BLaER1 treated with 17β-estradiol and CSF1 and Interleukin-3, amounts not matched to agents 10 nM and 100 nM (cell line): Measurements from ENCODE around the gene QSOX2.

Source experiments
- H3K27ac ChIP-seq, 11 experiments: shearing (Covaris generic); formaldehyde crosslinking; 2 replicates each; pipeline ENCODE4 v1.8.1; 2022
- H3K27me3 ChIP-seq, 11 experiments: shearing (Covaris generic); formaldehyde crosslinking; 2 replicates each; pipeline ENCODE4 v1.8.1; 2022
- H3K36me3 ChIP-seq, 11 experiments: shearing (Covaris generic); formaldehyde crosslinking; 2 replicates each; pipeline ENCODE4 v1.8.1; 2022
- H3K4me1 ChIP-seq, 10 experiments: shearing (Covaris generic); formaldehyde crosslinking; 2 replicates each; pipeline ENCODE4 v1.8.1; 2022
- H3K4me2 ChIP-seq, 11 experiments: shearing (Covaris generic); formaldehyde crosslinking; 2 replicates each; pipeline ENCODE4 v1.8.1; 2022
- H3K4me3 ChIP-seq, 10 experiments: shearing (Covaris generic); formaldehyde crosslinking; 2 replicates each; pipeline ENCODE4 v1.8.1; 2022
- H3K9ac ChIP-seq, 11 experiments: shearing (Covaris generic); formaldehyde crosslinking; 2 replicates each; pipeline ENCODE4 v1.8.1; 2022
- H3K9me3 ChIP-seq, 11 experiments: shearing (Covaris generic); formaldehyde crosslinking; replicated peaks in 1 of 11; 2 replicates each; pipeline ENCODE4 v1.8.1; 2022
- H4K20me1 ChIP-seq, 11 experiments: shearing (Covaris generic); formaldehyde crosslinking; 2 replicates each; pipeline ENCODE4 v1.8.1; 2022
- Cebpa-rat ChIP-seq, 11 experiments: shearing (Covaris generic); IDR thresholded peaks; 2 replicates each; pipeline ENCODE4 v1.8.1; 2022

Gene QSOX2

DNA sequence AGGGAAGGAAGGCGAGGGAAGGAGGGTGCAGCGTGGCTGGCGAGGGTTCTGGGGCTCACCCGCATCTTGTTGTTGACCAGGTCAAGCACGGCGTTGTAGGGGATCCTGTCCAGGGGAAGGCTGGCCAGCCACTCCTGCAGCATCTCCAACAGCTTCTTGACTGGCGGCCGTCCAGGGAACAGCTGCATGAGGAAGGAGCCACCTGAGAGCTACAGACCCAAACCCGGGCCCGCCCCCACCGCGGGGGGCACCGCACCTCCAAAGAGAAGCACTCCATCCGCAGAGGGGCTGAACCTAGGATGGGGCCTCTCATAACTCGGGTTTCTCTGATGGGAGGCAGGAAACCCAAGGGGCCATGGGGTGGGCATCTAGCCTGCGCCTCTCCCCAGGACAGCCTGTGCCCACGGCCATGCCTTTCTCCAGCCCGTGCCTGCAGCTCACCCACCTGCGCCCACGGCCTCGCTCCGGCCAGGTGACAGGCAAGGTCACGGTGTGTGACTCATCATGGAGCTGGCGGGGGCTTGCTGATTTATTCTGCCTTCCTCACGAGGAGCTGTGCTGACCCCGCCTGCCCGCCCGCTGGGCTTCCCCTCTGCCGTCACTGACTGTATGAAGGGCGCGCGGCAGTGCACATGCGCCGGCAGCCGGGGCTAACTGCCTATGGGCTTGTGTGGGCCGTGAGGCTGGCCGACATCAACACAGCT lies 28.9 kb downstream of the QSOX2 start:
- H3K4me3 ChIP-seq, result no peak overlapping the region; a peak in 1 of 20 replicates
- H4K20me1 ChIP-seq, result peaks cover 12 to 100% (median 98%) of the 10 kb centered on the region in 11 experiments; a peak in 21 of 22 replicates
- no peak overlapping the region for H3K27ac ChIP-seq
- peak overlapping the region in 8 of 11 experiments; percentile 44 to 96 (median 74); a peak in 14 of 22 replicates for H3K4me2 ChIP-seq
- peaks cover 0 to 31% (median 0%) of the 10 kb centered on the region in 11 experiments; a peak in 7 of 22 replicates for H3K27me3 ChIP-seq
- peaks cover 26 to 82% (median 65%) of the 10 kb centered on the region in 10 experiments for H3K4me1 ChIP-seq
- H3K9ac ChIP-seq, result no peak overlapping the region
- no peak for TF ChIP-seq Cebpa-rat (IDR thresholded peaks at IDR 0.05)
- H3K36me3 ChIP-seq, result peaks cover 42 to 81% (median 74%) of the 10 kb centered on the region in 11 experiments
- peaks cover 0 to 11% (median 8%) of the 10 kb centered on the region in 11 experiments; a peak in 10 of 22 replicates for H3K9me3 ChIP-seq

DNA sequence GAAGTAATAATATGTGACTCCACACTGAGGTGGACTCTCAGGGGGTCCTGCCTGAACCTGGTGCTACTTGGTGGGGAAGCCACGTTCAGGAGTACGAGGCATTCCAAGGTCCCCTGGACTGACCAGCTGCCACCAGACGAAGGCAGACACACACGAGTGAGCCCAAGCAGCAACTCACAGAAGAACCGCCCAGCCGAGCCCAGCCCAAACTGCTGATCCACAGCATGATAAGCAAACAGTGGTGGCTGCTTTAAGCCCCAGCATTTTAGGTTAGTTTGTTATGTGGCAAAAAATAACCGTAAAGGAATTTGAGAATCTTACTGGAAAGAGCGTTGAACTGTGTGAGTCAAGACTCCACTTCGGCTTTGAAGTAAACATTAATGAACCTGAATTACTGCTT lies 31.9 kb downstream of the QSOX2 start:
- Histone ChIP-seq H3K4me3 (no peak overlapping the region), H3K9me3 (peaks cover 0 to 11% (median 8%) of the 10 kb centered on the region in 11 experiments; a peak in 10 of 22 replicates), H4K20me1 (peaks cover 0 to 100% (median 96%) of the 10 kb centered on the region in 11 experiments; a peak in 20 of 22 replicates), H3K36me3 (peaks cover 53 to 100% (median 98%) of the 10 kb centered on the region in 11 experiments), H3K4me2 (no peak overlapping the region), H3K27me3 (peaks cover 0 to 16% (median 0%) of the 10 kb centered on the region in 11 experiments; a peak in 5 of 22 replicates), H3K27ac (no peak overlapping the region), H3K9ac (no peak overlapping the region), H3K4me1 (peaks cover 4 to 57% (median 35%) of the 10 kb centered on the region in 10 experiments)
- TF ChIP-seq Cebpa-rat (IDR thresholded peaks at IDR 0.05), result no peak

DNA sequence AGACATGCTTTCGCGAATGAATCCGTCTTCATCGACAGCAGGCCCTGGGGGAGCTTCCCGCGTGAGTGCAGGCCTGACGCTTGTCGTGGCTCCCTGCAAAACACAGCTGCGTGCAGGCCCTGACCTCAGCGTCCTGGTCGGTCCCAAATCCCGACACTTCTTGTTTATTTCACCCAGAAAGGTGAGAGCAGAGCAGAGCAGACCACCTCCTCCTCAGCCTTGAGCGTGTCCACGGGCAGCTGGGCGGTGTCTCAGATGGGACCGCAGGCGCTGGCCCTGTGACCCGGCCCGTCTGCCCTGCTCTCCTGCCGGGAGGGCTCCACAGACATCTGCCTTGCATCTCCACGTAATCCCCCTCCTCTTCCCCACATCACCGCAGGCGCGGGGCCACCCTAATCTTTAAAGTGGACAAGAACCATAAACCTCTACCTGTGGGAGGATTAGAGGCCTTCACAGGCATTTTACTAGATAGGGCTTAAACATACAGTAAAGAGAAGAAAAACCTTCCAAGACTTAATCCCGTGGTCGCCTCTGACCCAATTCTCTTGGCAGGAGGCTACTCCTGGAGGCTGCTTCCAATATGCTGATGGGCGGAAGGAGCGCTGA lies 33.2 kb downstream of the QSOX2 start:
- peaks cover 0 to 49% (median 25%) of the 10 kb centered on the region in 10 experiments; a peak in 17 of 20 replicates for H3K4me1 ChIP-seq
- peak overlapping the region in 4 of 11 experiments; percentile 3 to 21 (median 9); a peak in 2 of 22 replicates for H3K4me2 ChIP-seq
- no peak overlapping the region for H3K4me3 ChIP-seq
- H3K27me3 ChIP-seq, result peaks cover 0 to 5% (median 0%) of the 10 kb centered on the region in 11 experiments; a peak in 3 of 22 replicates
- no peak for TF ChIP-seq Cebpa-rat (IDR thresholded peaks at IDR 0.05)
- H3K9me3 ChIP-seq, result peaks cover 0 to 11% (median 8%) of the 10 kb centered on the region in 11 experiments; a peak in 10 of 22 replicates
- H3K36me3 ChIP-seq, result peaks cover 53 to 97% (median 92%) of the 10 kb centered on the region in 11 experiments
- no peak overlapping the region for H3K27ac ChIP-seq
- H4K20me1 ChIP-seq, result peaks cover 0 to 98% (median 93%) of the 10 kb centered on the region in 11 experiments; a peak in 18 of 22 replicates
- H3K9ac ChIP-seq, result no peak overlapping the region; a peak in 1 of 22 replicates

DNA sequence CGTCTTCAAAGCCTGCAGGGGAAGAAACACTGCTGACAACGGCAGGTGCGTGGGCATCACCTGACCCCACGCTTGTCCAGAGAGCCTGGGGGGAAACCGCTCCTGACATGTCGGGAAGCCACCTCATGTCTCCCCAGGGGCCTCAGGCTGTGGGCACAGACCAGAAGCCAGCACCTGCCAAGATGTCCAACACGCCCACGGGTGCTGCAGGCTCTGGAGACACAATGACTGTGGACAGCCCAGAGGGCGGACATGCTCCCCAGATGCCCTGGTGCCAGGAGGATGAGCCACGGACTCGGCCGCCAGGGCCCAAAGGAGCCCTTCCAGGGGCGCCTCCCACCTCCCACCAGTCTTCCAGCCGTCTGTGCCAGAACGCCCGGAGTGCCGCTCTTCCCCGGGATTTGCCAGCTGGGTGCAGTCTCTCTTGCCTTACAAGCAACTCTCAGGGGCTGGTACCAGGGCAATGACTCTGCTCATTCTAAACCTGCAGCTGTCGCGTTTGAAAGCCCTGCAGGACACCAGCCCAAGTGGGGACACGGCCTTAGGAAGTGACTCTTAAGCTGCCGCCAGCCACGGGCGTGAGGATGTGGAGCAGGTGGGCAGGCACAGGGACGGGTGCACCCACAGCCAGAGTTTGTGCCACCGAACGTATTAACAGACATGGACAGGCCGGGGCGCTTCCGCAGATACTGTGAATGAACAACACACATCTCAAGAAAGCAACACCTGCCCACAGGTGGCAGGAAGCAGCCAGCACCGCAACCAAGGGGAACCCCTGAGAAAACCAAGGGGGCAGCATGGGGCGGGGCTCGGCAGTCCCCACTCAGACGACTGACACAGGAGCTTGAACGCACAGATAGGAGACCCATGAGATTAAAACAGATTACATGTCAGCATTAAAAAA lies 33.9 kb downstream of the QSOX2 start:
- Histone ChIP-seq H3K9me3 (peaks cover 0 to 11% (median 8%) of the 10 kb centered on the region in 11 experiments; a peak in 10 of 22 replicates), H3K27me3 (no peaks in the 10 kb centered on the region; a peak in 3 of 22 replicates), H3K4me2 (peak overlapping the region in 4 of 11 experiments; percentile 3 to 21 (median 9); a peak in 3 of 22 replicates), H3K9ac (no peak overlapping the region; a peak in 1 of 22 replicates), H3K4me1 (peaks cover 0 to 49% (median 20%) of the 10 kb centered on the region in 10 experiments; a peak in 17 of 20 replicates), H4K20me1 (peaks cover 0 to 98% (median 93%) of the 10 kb centered on the region in 11 experiments; a peak in 18 of 22 replicates), H3K36me3 (peaks cover 51 to 95% (median 86%) of the 10 kb centered on the region in 11 experiments), H3K4me3 (no peak overlapping the region), H3K27ac (no peak overlapping the region)
- TF ChIP-seq Cebpa-rat (IDR thresholded peaks at IDR 0.05), result no peak

DNA sequence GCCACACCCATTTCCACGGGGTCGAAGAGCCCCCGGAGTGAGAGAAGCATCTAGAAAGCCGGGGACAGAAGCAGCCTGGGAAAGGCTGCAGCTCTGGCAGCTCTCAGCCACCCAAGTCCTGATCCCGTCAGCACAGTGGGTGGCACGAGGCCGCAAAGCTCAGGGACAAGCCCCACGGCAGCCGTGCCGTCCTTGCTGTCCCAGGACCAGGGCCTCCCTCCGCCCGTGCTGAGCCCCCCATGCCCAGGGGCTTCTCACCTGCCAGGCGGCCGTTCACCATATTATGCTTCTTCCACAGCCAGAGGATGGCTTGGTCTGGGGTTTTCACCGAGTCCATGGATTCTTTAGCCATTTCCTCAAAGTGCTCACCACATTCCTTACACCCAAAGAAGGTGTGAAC lies 34.6 kb downstream of the QSOX2 start:
- H3K9ac ChIP-seq, result no peak overlapping the region
- peaks cover 0 to 98% (median 93%) of the 10 kb centered on the region in 11 experiments; a peak in 18 of 22 replicates for H4K20me1 ChIP-seq
- H3K4me2 ChIP-seq, result no peak overlapping the region
- H3K27me3 ChIP-seq, result peaks cover 0 to 6% (median 1%) of the 10 kb centered on the region in 11 experiments; a peak in 12 of 22 replicates
- H3K27ac ChIP-seq, result no peak overlapping the region
- no peak for TF ChIP-seq Cebpa-rat (IDR thresholded peaks at IDR 0.05)
- H3K4me3 ChIP-seq, result no peak overlapping the region
- peaks cover 44 to 92% (median 81%) of the 10 kb centered on the region in 11 experiments for H3K36me3 ChIP-seq
- H3K4me1 ChIP-seq, result peaks cover 0 to 45% (median 15%) of the 10 kb centered on the region in 10 experiments; a peak in 16 of 20 replicates
- peaks cover 0 to 11% (median 8%) of the 10 kb centered on the region in 11 experiments; a peak in 10 of 22 replicates for H3K9me3 ChIP-seq

DNA sequence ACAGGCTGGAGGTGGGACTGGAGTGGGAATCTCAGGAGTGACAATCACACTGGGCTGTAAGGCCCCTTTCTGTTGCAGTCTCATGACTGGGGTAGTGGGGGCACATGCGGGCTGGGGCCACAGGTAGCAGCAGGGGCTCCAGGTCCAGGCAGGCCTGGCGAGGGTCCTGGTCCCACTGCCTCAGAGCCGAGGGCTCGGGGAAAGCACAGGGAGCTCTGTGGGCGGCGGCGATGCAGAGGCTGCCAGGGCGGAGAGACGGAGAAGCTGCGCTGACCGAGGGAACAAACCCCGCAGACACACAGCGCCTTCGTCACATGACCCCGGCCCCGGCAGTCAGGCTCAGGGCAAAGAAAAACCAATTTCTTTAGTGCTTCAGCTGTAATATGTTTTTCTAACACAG lies 35.3 kb downstream of the QSOX2 start:
- TF ChIP-seq Cebpa-rat (IDR thresholded peaks at IDR 0.05), result no peak
- peaks cover 0 to 37% (median 8%) of the 10 kb centered on the region in 10 experiments; a peak in 13 of 20 replicates for H3K4me1 ChIP-seq
- H3K9ac ChIP-seq, result no peak overlapping the region
- H3K27ac ChIP-seq, result no peak overlapping the region
- peaks cover 7 to 13% (median 8%) of the 10 kb centered on the region in 11 experiments for H3K27me3 ChIP-seq
- peaks cover 0 to 11% (median 8%) of the 10 kb centered on the region in 11 experiments; a peak in 10 of 22 replicates for H3K9me3 ChIP-seq
- H3K4me3 ChIP-seq, result no peak overlapping the region
- peaks cover 0 to 98% (median 93%) of the 10 kb centered on the region in 11 experiments; a peak in 18 of 22 replicates for H4K20me1 ChIP-seq
- peaks cover 42 to 92% (median 77%) of the 10 kb centered on the region in 11 experiments for H3K36me3 ChIP-seq
- H3K4me2 ChIP-seq, result no peak overlapping the region

DNA sequence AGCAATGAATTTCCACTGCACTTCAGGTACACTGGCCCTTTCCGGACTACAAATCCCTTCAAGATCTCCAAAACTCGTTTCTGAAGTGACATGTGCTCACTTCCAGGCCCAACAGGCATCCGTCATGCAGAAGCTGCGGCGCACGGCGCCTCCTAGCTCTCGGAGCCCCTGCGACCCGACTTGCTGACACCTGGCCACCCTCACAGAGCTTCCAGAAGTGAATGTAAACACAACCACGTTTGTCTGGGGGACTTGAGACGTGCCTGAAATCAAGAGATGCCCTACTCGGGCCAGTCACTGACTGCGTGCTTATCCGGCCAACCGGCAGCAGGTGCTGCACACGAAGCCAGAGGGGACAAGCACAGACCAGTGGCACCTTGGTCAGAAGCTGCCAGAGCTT lies 35.8 kb downstream of the QSOX2 start:
- H3K27me3 ChIP-seq, result peaks cover 11 to 18% (median 13%) of the 10 kb centered on the region in 11 experiments

More for the DNA sequence above, 35.8 kb downstream of the QSOX2 start:
- no peak for TF ChIP-seq Cebpa-rat (IDR thresholded peaks at IDR 0.05)
- no peak overlapping the region for H3K4me3 ChIP-seq
- H3K9me3 ChIP-seq, result peaks cover 0 to 11% (median 8%) of the 10 kb centered on the region in 11 experiments; a peak in 10 of 22 replicates
- peaks cover 0 to 32% (median 8%) of the 10 kb centered on the region in 10 experiments; a peak in 11 of 20 replicates for H3K4me1 ChIP-seq
- no peak overlapping the region for H3K4me2 ChIP-seq
- H3K36me3 ChIP-seq, result peaks cover 40 to 88% (median 72%) of the 10 kb centered on the region in 11 experiments
- no peak overlapping the region for H3K9ac ChIP-seq
- no peak overlapping the region for H3K27ac ChIP-seq
- H4K20me1 ChIP-seq, result peaks cover 0 to 97% (median 93%) of the 10 kb centered on the region in 11 experiments; a peak in 18 of 22 replicates
